Smooth muscle cell (in vitro differentiated cells): ENCODE measurements around the gene ENAH. TPM values are rescaled to one million over a fixed set of nuclear protein-coding genes. Genes with fewer than 3 reads are reported as not detected.

Experiments used
- DNase-seq: peaks from one replicate; lab custom pipeline; 2025; ENCODE audit not compliant: unreplicated experiment; lab: John Stamatoyannopoulos, UW
- H2AFZ ChIP-seq: fragments of 200-600 bp; sonication (generic); 2 replicates; pipeline ENCODE4 v1.6.0; 2016; ENCODE audit warnings: antibody characterized with exemption, low read depth, mild to moderate bottlenecking
- H3F3A ChIP-seq: fragments of 200-600 bp; sonication (generic); 2 replicates; pipeline ENCODE4 v1.6.0; 2017; ENCODE audit warnings: antibody characterized with exemption, low read depth
- H3K27ac ChIP-seq: fragments of 200-600 bp; sonication (generic); 2 replicates; pipeline ENCODE4 v1.5.1; 2016; ENCODE audit warnings: low read depth, mild to moderate bottlenecking
- H3K27me3 ChIP-seq: fragments of 200-600 bp; sonication (generic); 2 replicates; pipeline ENCODE4 v1.6.1; 2016; ENCODE audit warnings: low read depth, mild to moderate bottlenecking
- H3K36me3 ChIP-seq: fragments of 200-600 bp; sonication (generic); 2 replicates; pipeline ENCODE4 v1.5.1; 2016; ENCODE audit warnings: low read depth
- H3K4me1 ChIP-seq: fragments of 200-600 bp; sonication (generic); 2 replicates; pipeline ENCODE4 v1.5.1; 2016; ENCODE audit warnings: low read depth
- H3K4me2 ChIP-seq: fragments of 200-600 bp; sonication (generic); 2 replicates; pipeline ENCODE4 v1.6.0; 2016; ENCODE audit warnings: mild to moderate bottlenecking
- H3K4me3 ChIP-seq: fragments of 200-600 bp; sonication (generic); 2 replicates; pipeline ENCODE4 v1.5.1; 2016; ENCODE audit warnings: mild to moderate bottlenecking
- H3K79me2 ChIP-seq: fragments of 200-600 bp; sonication (generic); 2 replicates; pipeline ENCODE4 v1.6.0; 2016; ENCODE audit warnings: low read depth, mild to moderate bottlenecking
- H3K9ac ChIP-seq: fragments of 200-600 bp; sonication (generic); 2 replicates; pipeline ENCODE4 v1.6.0; 2016; ENCODE audit warnings: low read depth
- H3K9me3 ChIP-seq: fragments of 200-600 bp; sonication (generic); replicated peaks from 2 replicates; pipeline ENCODE4 v1.5.1; 2016; ENCODE audit warnings: low read depth
- H4K20me1 ChIP-seq: fragments of 200-600 bp; sonication (generic); 2 replicates; pipeline ENCODE4 v1.6.0; 2016; ENCODE audit warnings: low read depth
- WGBS: methylation state at CpG from one replicate; pipeline ENCODE4 v1.1.7; 2016; ENCODE audit warnings: low lambda C conversion rate; 5-methylcytosine and 5-hydroxymethylcytosine counted together
- polyA plus RNA-seq: library from polyadenylated mRNA; unstranded; fragments of >200 nt; fragmentation: Nextera tagmentation; extraction: Ambion mirVana; gene quantifications from 2 replicates; pipeline ENCODE4 v1.2.1, GENCODE V29; 2016
- total RNA-seq: library from RNA; depleted of rRNA; stranded (reverse); fragments of >200 nt; gene quantifications from 2 replicates; pipeline ENCODE4 v1.2.3, GENCODE V29; 2014
- TF ChIP-seq, protein P1 (sequence below): fragments of 200-600 bp; sonication (generic); IDR thresholded peaks from 2 replicates; pipeline ENCODE4 v1.5.1; 2017; ENCODE audit warnings: borderline replicate concordance, mild to moderate bottlenecking, antibody characterized with exemption; ENCODE audit not compliant: insufficient read depth, poor library complexity, severe bottlenecking

Gene ENAH
- total and polyA plus RNA-seq, 2 experiments from 2014 or later = 39.3 to 147 TPM

GRCh38 chr1:225555821-225556220 lies 97.1 kb downstream of the ENAH start:
- Histone ChIP-seq H3F3A (peaks cover 6% of the 10 kb centered on the region), H3K79me2 (peaks cover 91% of the 10 kb centered on the region), H3K9ac (no peak overlapping the region), H3K9me3 (no peaks in the 10 kb centered on the region), H2AFZ (no peak overlapping the region), H3K27ac (no peak overlapping the region), H3K4me3 (no peak overlapping the region), H3K27me3 (no peaks in the 10 kb centered on the region), H4K20me1 (peaks cover 52% of the 10 kb centered on the region), H3K4me2 (no peak overlapping the region), H3K4me1 (no peaks in the 10 kb centered on the region), H3K36me3 (peaks cover 7% of the 10 kb centered on the region)
- 95% methylated on average over 4 of the region's 4 CpGs for WGBS
- DNase-seq = no peak
- TF ChIP-seq, protein P1, sequence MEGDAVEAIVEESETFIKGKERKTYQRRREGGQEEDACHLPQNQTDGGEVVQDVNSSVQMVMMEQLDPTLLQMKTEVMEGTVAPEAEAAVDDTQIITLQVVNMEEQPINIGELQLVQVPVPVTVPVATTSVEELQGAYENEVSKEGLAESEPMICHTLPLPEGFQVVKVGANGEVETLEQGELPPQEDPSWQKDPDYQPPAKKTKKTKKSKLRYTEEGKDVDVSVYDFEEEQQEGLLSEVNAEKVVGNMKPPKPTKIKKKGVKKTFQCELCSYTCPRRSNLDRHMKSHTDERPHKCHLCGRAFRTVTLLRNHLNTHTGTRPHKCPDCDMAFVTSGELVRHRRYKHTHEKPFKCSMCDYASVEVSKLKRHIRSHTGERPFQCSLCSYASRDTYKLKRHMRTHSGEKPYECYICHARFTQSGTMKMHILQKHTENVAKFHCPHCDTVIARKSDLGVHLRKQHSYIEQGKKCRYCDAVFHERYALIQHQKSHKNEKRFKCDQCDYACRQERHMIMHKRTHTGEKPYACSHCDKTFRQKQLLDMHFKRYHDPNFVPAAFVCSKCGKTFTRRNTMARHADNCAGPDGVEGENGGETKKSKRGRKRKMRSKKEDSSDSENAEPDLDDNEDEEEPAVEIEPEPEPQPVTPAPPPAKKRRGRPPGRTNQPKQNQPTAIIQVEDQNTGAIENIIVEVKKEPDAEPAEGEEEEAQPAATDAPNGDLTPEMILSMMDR = no peak

- Histone ChIP-seq H3K4me2 (no peak overlapping the region), H4K20me1 (peaks cover 56% of the 10 kb centered on the region), H3K4me3 (no peak overlapping the region), H3K79me2 (peaks cover 93% of the 10 kb centered on the region), H3K4me1 (no peaks in the 10 kb centered on the region), H2AFZ (no peak overlapping the region), H3K9me3 (no peaks in the 10 kb centered on the region), H3K27ac (no peak overlapping the region), H3K36me3 (peaks cover 7% of the 10 kb centered on the region), H3F3A (peaks cover 6% of the 10 kb centered on the region), H3K27me3 (no peaks in the 10 kb centered on the region), H3K9ac (no peak overlapping the region)
- TF ChIP-seq, protein P1 = peak; percentile 56
- WGBS = 72% methylated on average over 2 of the region's 2 CpGs
- DNase-seq = no peak
Observed at GRCh38 chr1:225554216-225554812, 98.6 kb downstream of the ENAH start.

GRCh38 chr1:225549821-225550220 lies 103.1 kb downstream of the ENAH start:
- WGBS = 94% methylated on average over 2 of the region's 2 CpGs
- Histone ChIP-seq H2AFZ (no peak overlapping the region), H3K9me3 (no peaks in the 10 kb centered on the region), H3K4me1 (peaks cover 2% of the 10 kb centered on the region), H3K36me3 (no peaks in the 10 kb centered on the region), H3K4me2 (no peak overlapping the region), H3K27ac (no peak overlapping the region), H3K79me2 (peaks cover 97% of the 10 kb centered on the region), H3F3A (peaks cover 2% of the 10 kb centered on the region), H3K4me3 (no peak overlapping the region), H4K20me1 (peaks cover 87% of the 10 kb centered on the region), H3K27me3 (no peaks in the 10 kb centered on the region), H3K9ac (no peak overlapping the region)
- no peak for DNase-seq
- TF ChIP-seq, protein P1 = no peak
